CD4-positive, alpha-beta T cell treated with Interferon alpha-2 for 1 hour (primary cell): ENCODE measurements around the gene VPS51.

Experiments used
- DNase-seq, 2 donors: peaks; one replicate each; pipeline ENCODE4 v3.0.0-alpha.2; 2020 to 2022

VPS51 gene

GRCh38 chr11:65095974-65096806, at the start of gene VPS51:
Gene VPS51 (plus strand): TSS chr11:65096214. CDS start chr11:65096251, 37 bp downstream.
- peak; percentile 85 to 91 for DNase-seq

- peak in 1 of 2 donors; percentile 25 for DNase-seq
Measured at GRCh38 chr11:65047581-65048422, 48.2 kb upstream of the VPS51 start.

- DNase-seq = no peak
Measured at GRCh38 chr11:65051398-65051858, 44.6 kb upstream of the VPS51 start.

GRCh38 chr11:65053827-65054508, 42.0 kb upstream of the VPS51 start:
- DNase-seq = peak; percentile 6 to 34

GRCh38 chr11:65055538-65055937, 40.5 kb upstream of the VPS51 start:
- no peak for DNase-seq

GRCh38 chr11:65056999-65057398, 39.0 kb upstream of the VPS51 start:
- no peak for DNase-seq

GRCh38 chr11:65057526-65057925, 38.5 kb upstream of the VPS51 start:
- no peak for DNase-seq

GRCh38 chr11:65058012-65058411, 38.0 kb upstream of the VPS51 start:
- no peak for DNase-seq

GRCh38 chr11:65058419-65059054, 37.5 kb upstream of the VPS51 start, which contains the start of gene NAALADL1:
Gene NAALADL1 (minus strand): TSS chr11:65058553. CDS start chr11:65058521, 32 bp downstream.
- DNase-seq = no peak

GRCh38 chr11:65059523-65059922, 36.5 kb upstream of the VPS51 start:
- no peak for DNase-seq

GRCh38 chr11:65059959-65060824, 35.8 kb upstream of the VPS51 start:
- DNase-seq = no peak

GRCh38 chr11:65060913-65061408, 35.1 kb upstream of the VPS51 start:
- DNase-seq = no peak

GRCh38 chr11:65063532-65063931, 32.5 kb upstream of the VPS51 start:
- no peak for DNase-seq

GRCh38 chr11:65064847-65065240, 31.2 kb upstream of the VPS51 start:
- no peak for DNase-seq

- no peak for DNase-seq
Measured at GRCh38 chr11:65065851-65066250, 30.2 kb upstream of the VPS51 start.

- DNase-seq = no peak
Measured at GRCh38 chr11:65066315-65066714, 29.7 kb upstream of the VPS51 start.

- no peak for DNase-seq
Measured at GRCh38 chr11:65066805-65067291, 29.2 kb upstream of the VPS51 start.

- DNase-seq = no peak
Measured at GRCh38 chr11:65067446-65067845, 28.6 kb upstream of the VPS51 start.

- no peak for DNase-seq
Measured at GRCh38 chr11:65069217-65069616, 26.8 kb upstream of the VPS51 start.

- no peak for DNase-seq
Measured at GRCh38 chr11:65071907-65072630, 23.9 kb upstream of the VPS51 start.

GRCh38 chr11:65072631-65072966, 23.4 kb upstream of the VPS51 start:
- no peak for DNase-seq
